Thoracic aorta (tissue), 2 donors: ENCODE results near the gene POM121L2. TPM values are rescaled to one million over a fixed set of nuclear protein-coding genes. Genes with fewer than 3 reads are reported as not detected.

Source experiments
- ATAC-seq: fragments of 150-250 bp; one replicate; pipeline ENCODE4 v1.8.0; 2017; ENCODE audit warnings: low read depth; ENCODE audit not compliant: insufficient number of reproducible peaks, low FRiP score
- DNase-seq: peaks from one replicate; pipeline ENCODE4 v3.0.0-alpha.2; 2020; ENCODE audit warnings: low spot score
- H3K27ac ChIP-seq, 2 donors: fragments of 200-600 bp; sonication (generic); 1 replicate in 1 of 2; 2 replicates in 1 of 2; pipeline ENCODE4 v1.5.1; 2016; ENCODE audit warnings: mild to moderate bottlenecking in 2 of 2, moderate library complexity in 2 of 2
- H3K27me3 ChIP-seq: fragments of 200-600 bp; sonication (generic); replicated peaks from 2 replicates; pipeline ENCODE4 v1.6.0; 2016; ENCODE audit warnings: mild to moderate bottlenecking; ENCODE audit not compliant: insufficient read depth
- H3K36me3 ChIP-seq: fragments of 200-600 bp; sonication (generic); one replicate; pipeline ENCODE4 v1.5.1; 2016
- H3K4me1 ChIP-seq, 2 donors: fragments of 200-600 bp; sonication (generic); 1 replicate in 1 of 2; 2 replicates in 1 of 2; pipeline versions ENCODE4 v1.5.1 to v1.6.0; 2016; ENCODE audit warnings: low read depth in 2 of 2, mild to moderate bottlenecking in 1 of 2; ENCODE audit not compliant: control insufficient read depth in 1 of 2
- H3K4me3 ChIP-seq: fragments of 200-600 bp; sonication (generic); 2 replicates; pipeline ENCODE4 v1.5.1; 2016; ENCODE audit warnings: mild to moderate bottlenecking
- H3K9me3 ChIP-seq: fragments of 200-600 bp; sonication (generic); 2 replicates; pipeline ENCODE4 v1.5.1; 2016
- CTCF ChIP-seq: fragments of 200-600 bp; sonication (generic); IDR thresholded peaks from one replicate; pipeline ENCODE4 v1.5.1; 2019; ENCODE audit warnings: antibody characterized with exemption
- total RNA-seq, 2 donors: library from RNA; depleted of rRNA; stranded (reverse); fragments of >200 nt; gene quantifications; one replicate each; pipeline versions ENCODE4 v1.1.0 to v1.2.3, GENCODE V29; 2016

POM121L2 gene
- total RNA-seq, 2 donors from 2014 or later, result not detected

GRCh38 chr6:27280064-27280539, 32.0 kb downstream of the POM121L2 start:
- DNase-seq (no peak), ATAC-seq (no peak)
- no peaks in the 10 kb centered on the region for H3K4me1 ChIP-seq
- no peak overlapping the region for H3K4me3 ChIP-seq
- no peak for TF ChIP-seq CTCF
- no peaks in the 10 kb centered on the region for H3K36me3 ChIP-seq
- H3K9me3 ChIP-seq, result no peaks in the 10 kb centered on the region
- H3K27ac ChIP-seq, result no peak overlapping the region
- no peaks in the 10 kb centered on the region for H3K27me3 ChIP-seq

GRCh38 chr6:27279513-27280063, 32.5 kb downstream of the POM121L2 start:
- H3K27me3 ChIP-seq, result no peaks in the 10 kb centered on the region
- H3K9me3 ChIP-seq, result no peaks in the 10 kb centered on the region
- no peak overlapping the region for H3K4me3 ChIP-seq
- DNase-seq (no peak), ATAC-seq (no peak)
- no peaks in the 10 kb centered on the region for H3K36me3 ChIP-seq
- no peak overlapping the region for H3K27ac ChIP-seq
- TF ChIP-seq CTCF, result no peak
- no peaks in the 10 kb centered on the region for H3K4me1 ChIP-seq

GRCh38 chr6:27275025-27275956, 36.8 kb downstream of the POM121L2 start:
- Histone ChIP-seq H3K4me1 (no peaks in the 10 kb centered on the region), H3K4me3 (no peak overlapping the region), H3K27ac (no peak overlapping the region), H3K36me3 (no peaks in the 10 kb centered on the region), H3K27me3 (no peaks in the 10 kb centered on the region), H3K9me3 (no peaks in the 10 kb centered on the region)
- no peak for ATAC-seq
- DNase-seq, result no peak
- no peak for TF ChIP-seq CTCF

GRCh38 chr6:27273783-27274182, 38.3 kb downstream of the POM121L2 start:
- H3K9me3 ChIP-seq, result no peaks in the 10 kb centered on the region
- DNase-seq (no peak), ATAC-seq (no peak)
- TF ChIP-seq CTCF, result no peak
- H3K27ac ChIP-seq, result no peak overlapping the region
- no peak overlapping the region for H3K4me3 ChIP-seq
- no peaks in the 10 kb centered on the region for H3K4me1 ChIP-seq
- H3K36me3 ChIP-seq, result no peaks in the 10 kb centered on the region
- H3K27me3 ChIP-seq, result no peaks in the 10 kb centered on the region

GRCh38 chr6:27268803-27269202, 43.3 kb downstream of the POM121L2 start:
- Histone ChIP-seq H3K4me1 (no peaks in the 10 kb centered on the region), H3K4me3 (no peak overlapping the region), H3K27me3 (no peaks in the 10 kb centered on the region), H3K36me3 (no peaks in the 10 kb centered on the region), H3K9me3 (no peaks in the 10 kb centered on the region), H3K27ac (no peak overlapping the region)
- no peak for ATAC-seq
- DNase-seq, result no peak
- TF ChIP-seq CTCF, result no peak
